ENCODE data around the gene NFATC2IP.
A peak's percentile ranks its signal among the peaks of the same experiment; 100 is the strongest.

DNA sequence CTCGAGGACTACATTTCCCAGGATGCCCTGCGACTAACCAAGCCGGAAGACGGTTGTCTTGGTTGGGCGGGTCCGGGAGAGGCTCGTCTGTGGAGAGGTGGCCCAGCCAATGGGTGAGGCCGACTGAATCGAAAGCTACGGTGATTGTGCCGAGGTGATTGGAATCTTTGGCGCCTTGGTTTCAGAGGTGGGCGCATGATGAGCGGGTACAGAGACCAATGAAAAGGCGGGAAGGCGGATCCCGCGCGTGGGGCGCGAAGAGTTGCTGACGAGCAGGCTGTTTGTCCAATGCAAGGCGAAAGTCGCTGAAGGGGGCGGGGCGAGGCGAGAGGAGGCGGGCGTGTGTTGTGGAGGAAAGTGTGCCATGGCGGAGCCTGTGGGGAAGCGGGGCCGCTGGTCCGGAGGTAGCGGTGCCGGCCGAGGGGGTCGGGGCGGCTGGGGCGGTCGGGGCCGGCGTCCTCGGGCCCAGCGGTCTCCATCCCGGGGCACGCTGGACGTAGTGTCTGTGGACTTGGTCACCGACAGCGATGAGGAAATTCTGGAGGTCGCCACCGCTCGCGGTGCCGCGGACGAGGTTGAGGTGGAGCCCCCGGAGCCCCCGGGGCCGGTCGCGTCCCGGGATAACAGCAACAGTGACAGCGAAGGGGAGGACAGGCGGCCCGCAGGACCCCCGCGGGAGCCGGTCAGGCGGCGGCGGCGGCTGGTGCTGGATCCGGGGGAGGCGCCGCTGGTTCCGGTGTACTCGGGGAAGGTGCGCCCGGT is at the start of gene NFATC2IP:
- no peak for TF ChIP-seq EZH2 (IDR thresholded peaks at IDR 0.05)
- peak; percentile 78; the same call in 1 of the 2 replicates for TF ChIP-seq POLR2AphosphoS5 (IDR thresholded peaks at IDR 0.05; ENCODE audit: borderline replicate concordance, low read depth, low read length)
